ENCODE results near the gene ECT2L. TPM values are rescaled to one million over a fixed set of nuclear protein-coding genes. Genes with fewer than 3 reads are reported as not detected.

Gene ECT2L
- total RNA-seq, 1 donor from 2014 or later: not detected

DNA sequence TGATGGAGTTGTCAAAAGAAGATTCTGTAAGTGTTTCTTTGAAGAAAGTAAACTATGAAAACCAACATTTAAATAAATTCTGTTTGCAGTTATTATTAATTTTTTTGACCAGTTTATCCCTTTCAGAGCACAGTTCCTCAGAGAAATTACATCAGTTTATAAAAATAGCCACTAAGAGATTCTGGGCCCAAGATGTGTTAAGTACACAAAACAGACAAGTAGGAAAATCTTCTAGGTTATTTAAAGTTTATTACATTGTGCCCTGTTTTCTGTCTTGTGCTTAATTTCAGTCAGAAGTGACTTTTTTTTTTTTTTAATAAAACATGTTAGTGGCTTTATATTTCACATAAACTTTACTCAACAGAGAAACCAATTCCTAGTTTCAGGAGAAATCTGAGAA is 72.3 kb downstream of the ECT2L start:
- Mint-ChIP-seq H3K9me3 (ENCODE audit: unreplicated experiment) (no peaks in the 10 kb centered on the region), H3K27ac (ENCODE audit: unreplicated experiment) (no peak overlapping the region), H3K4me1 (ENCODE audit: unreplicated experiment) (peaks cover 12% of the 10 kb centered on the region), H3K36me3 (ENCODE audit: unreplicated experiment) (no peaks in the 10 kb centered on the region), H3K4me3 (ENCODE audit: unreplicated experiment) (no peak overlapping the region), H3K27me3 (ENCODE audit: unreplicated experiment) (no peaks in the 10 kb centered on the region)
- TF ChIP-seq, protein P1, sequence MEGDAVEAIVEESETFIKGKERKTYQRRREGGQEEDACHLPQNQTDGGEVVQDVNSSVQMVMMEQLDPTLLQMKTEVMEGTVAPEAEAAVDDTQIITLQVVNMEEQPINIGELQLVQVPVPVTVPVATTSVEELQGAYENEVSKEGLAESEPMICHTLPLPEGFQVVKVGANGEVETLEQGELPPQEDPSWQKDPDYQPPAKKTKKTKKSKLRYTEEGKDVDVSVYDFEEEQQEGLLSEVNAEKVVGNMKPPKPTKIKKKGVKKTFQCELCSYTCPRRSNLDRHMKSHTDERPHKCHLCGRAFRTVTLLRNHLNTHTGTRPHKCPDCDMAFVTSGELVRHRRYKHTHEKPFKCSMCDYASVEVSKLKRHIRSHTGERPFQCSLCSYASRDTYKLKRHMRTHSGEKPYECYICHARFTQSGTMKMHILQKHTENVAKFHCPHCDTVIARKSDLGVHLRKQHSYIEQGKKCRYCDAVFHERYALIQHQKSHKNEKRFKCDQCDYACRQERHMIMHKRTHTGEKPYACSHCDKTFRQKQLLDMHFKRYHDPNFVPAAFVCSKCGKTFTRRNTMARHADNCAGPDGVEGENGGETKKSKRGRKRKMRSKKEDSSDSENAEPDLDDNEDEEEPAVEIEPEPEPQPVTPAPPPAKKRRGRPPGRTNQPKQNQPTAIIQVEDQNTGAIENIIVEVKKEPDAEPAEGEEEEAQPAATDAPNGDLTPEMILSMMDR (IDR thresholded peaks at IDR 0.05): no peak
- DNase-seq (ENCODE audit: extremely low spot score, unreplicated experiment): no peak

DNA sequence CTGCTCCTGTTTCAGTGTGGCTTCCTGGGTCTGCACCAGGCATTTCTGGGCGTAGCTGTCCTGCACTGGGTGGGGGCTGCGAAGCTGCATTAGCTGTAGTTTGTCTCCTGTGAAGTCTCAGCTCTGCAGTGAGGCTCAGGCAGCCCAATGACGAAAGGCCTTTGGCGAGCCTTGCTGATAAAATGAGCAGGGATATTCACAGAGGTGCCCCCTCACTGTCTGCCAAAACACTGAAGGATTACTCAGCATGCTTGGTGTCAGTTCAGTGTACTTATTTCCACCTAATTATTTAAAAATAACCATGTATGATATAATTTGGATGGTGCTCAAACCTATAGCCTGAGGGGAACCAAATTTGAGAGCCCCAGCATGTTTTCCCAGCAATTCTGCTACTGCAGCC is 73.5 kb downstream of the ECT2L start:
- Mint-ChIP-seq H3K4me3 (ENCODE audit: unreplicated experiment) (no peak overlapping the region), H3K9me3 (ENCODE audit: unreplicated experiment) (no peaks in the 10 kb centered on the region), H3K27ac (ENCODE audit: unreplicated experiment) (no peak overlapping the region), H3K27me3 (ENCODE audit: unreplicated experiment) (no peaks in the 10 kb centered on the region), H3K4me1 (ENCODE audit: unreplicated experiment) (peaks cover 9% of the 10 kb centered on the region), H3K36me3 (ENCODE audit: unreplicated experiment) (no peaks in the 10 kb centered on the region)
- DNase-seq (ENCODE audit: extremely low spot score, unreplicated experiment): no peak
- TF ChIP-seq, protein P1 (IDR thresholded peaks at IDR 0.05): no peak

DNA sequence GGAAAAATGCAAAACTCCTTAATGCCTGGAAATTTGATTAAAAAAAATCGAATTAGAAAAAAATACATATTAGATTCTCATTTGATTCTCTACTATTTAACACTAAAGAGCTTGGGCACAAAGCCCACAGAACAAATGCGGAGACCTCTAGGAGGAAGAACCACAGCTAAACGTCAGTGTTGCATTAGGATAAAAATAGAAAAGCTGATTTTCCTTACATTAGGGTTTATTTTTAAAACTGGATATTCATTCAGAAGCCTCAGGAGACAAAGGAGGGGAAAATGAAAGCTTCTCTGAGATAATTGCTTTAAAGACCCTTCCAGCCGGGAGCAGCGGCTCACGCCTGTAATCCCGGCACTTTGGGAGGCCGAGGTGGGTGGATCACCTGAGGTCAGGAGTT is 77.3 kb downstream of the ECT2L start:
- peaks cover 9% of the 10 kb centered on the region for H3K4me1 Mint-ChIP-seq (ENCODE audit: unreplicated experiment)
- H3K36me3 Mint-ChIP-seq (ENCODE audit: unreplicated experiment): no peaks in the 10 kb centered on the region
- no peak for DNase-seq (ENCODE audit: extremely low spot score, unreplicated experiment)
- no peaks in the 10 kb centered on the region for H3K27me3 Mint-ChIP-seq (ENCODE audit: unreplicated experiment)
- no peak overlapping the region for H3K27ac Mint-ChIP-seq (ENCODE audit: unreplicated experiment)
- H3K9me3 Mint-ChIP-seq (ENCODE audit: unreplicated experiment): no peaks in the 10 kb centered on the region
- TF ChIP-seq, protein P1 (IDR thresholded peaks at IDR 0.05): no peak
- no peak overlapping the region for H3K4me3 Mint-ChIP-seq (ENCODE audit: unreplicated experiment)

DNA sequence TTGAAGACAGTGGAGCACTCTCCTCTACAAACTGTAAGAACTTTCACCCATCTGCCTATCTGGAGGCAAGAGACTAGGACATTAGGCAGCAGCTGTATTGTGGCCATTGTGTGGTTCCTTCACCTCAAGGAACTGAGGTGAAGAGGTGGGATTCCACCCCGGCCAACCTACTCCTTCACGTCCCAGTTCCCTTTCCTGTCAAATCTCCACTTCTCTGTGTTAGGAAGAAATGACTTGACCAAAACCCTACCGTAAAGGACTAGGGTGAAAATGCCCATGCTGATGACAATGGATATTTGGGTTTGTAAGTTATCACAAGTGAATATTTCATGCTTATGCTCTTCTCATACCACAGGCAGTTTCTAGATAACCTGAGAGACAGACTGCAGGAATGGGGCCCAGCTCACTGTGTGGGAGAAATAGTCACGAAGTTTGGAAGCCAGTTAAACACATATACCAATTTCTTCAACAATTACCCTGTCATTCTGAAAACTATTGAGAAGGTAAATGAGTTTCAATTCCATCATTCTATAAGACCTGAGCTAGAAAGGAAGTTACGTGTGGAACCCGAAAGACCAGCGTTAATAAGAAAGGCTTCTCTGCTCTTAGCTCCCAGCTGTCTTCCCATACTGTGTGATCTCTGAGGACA is 86.6 kb downstream of the ECT2L start:
- DNase-seq (ENCODE audit: extremely low spot score, unreplicated experiment): no peak
- no peaks in the 10 kb centered on the region for H3K4me1 Mint-ChIP-seq (ENCODE audit: unreplicated experiment)
- H3K27ac Mint-ChIP-seq (ENCODE audit: unreplicated experiment): no peak overlapping the region
- no peak overlapping the region for H3K4me3 Mint-ChIP-seq (ENCODE audit: unreplicated experiment)
- TF ChIP-seq, protein P1 (IDR thresholded peaks at IDR 0.05): no peak
- H3K36me3 Mint-ChIP-seq (ENCODE audit: unreplicated experiment): no peaks in the 10 kb centered on the region
- H3K27me3 Mint-ChIP-seq (ENCODE audit: unreplicated experiment): no peaks in the 10 kb centered on the region
- no peaks in the 10 kb centered on the region for H3K9me3 Mint-ChIP-seq (ENCODE audit: unreplicated experiment)

DNA sequence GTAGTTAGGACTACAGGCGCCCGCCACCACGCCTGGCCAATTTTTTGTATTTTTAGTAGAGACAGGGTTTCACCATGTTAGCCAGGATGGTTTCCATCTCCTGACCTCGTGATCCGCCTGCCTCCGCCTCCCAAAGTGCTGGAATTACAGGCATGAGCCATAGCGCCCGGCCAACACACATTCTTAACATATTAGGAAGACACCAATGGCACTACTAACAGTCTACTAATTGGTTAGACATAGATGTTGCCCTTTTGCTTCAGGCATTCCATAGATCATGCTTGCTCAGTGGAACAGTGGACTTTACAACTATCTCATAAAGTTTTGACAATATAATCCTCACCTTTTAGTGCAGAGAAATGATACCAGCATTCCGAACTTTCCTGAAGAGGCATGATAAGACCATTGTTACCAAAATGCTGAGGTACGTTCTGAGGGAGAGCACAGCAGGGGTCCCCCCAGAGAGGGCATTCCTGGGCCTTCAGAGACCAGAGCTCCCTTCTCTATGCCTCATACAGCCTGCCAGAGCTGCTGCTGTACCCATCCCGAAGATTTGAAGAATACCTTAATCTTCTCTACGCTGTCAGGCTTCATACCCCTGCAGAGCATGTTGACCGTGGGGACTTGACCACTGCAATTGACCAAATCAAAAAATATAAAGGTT is 89.4 kb downstream of the ECT2L start:
- Mint-ChIP-seq H3K27me3 (ENCODE audit: unreplicated experiment) (no peaks in the 10 kb centered on the region), H3K4me3 (ENCODE audit: unreplicated experiment) (no peak overlapping the region), H3K27ac (ENCODE audit: unreplicated experiment) (no peak overlapping the region), H3K9me3 (ENCODE audit: unreplicated experiment) (no peaks in the 10 kb centered on the region), H3K4me1 (ENCODE audit: unreplicated experiment) (no peaks in the 10 kb centered on the region), H3K36me3 (ENCODE audit: unreplicated experiment) (no peaks in the 10 kb centered on the region)
- no peak for DNase-seq (ENCODE audit: extremely low spot score, unreplicated experiment)
- TF ChIP-seq, protein P1 (IDR thresholded peaks at IDR 0.05): no peak

Data from osteocyte (in vitro differentiated cells).